Lung (tissue), 12 donors: ENCODE measurements around the gene PSEN1. TPM values are rescaled to one million over a fixed set of nuclear protein-coding genes. Genes with fewer than 3 reads are reported as not detected.

Experiments
- ATAC-seq: fragments of 200-7000 bp; cut with Tn5 transposase; one replicate; pipeline ENCODE4 v1.9.1; 2020; ENCODE audit warnings: moderate number of reproducible peaks; ENCODE audit not compliant: insufficient read depth, low FRiP score
- DNase-seq, 3 donors: peaks; one replicate each; pipeline ENCODE4 v3.0.0-alpha.2; 2013 to 2017
- H3K27ac ChIP-seq, 2 donors: one replicate each; pipeline ENCODE4 v1.5.1; 2013; ENCODE audit warnings: mild to moderate bottlenecking in 2 of 2, moderate library complexity in 2 of 2, control low read depth in 1 of 2, inconsistent platforms in 1 of 2, low read depth in 1 of 2, low read length in 1 of 2
- H3K27me3 ChIP-seq, 3 donors: one replicate each; pipeline ENCODE4 v1.5.1; 2013; ENCODE audit warnings: low read length in 2 of 3; ENCODE audit not compliant: control insufficient read depth in 3 of 3, insufficient read depth in 3 of 3
- H3K36me3 ChIP-seq, 4 donors: one replicate each; pipeline ENCODE4 v1.5.1; 2013; ENCODE audit warnings: low read length in 4 of 4, mild to moderate bottlenecking in 1 of 4, moderate library complexity in 1 of 4; ENCODE audit not compliant: control insufficient read depth in 4 of 4, insufficient read depth in 4 of 4
- H3K4me1 ChIP-seq, 5 donors: one replicate each; pipeline ENCODE4 v1.5.1; 2013; ENCODE audit warnings: low read length in 5 of 5, mild to moderate bottlenecking in 2 of 5, moderate library complexity in 1 of 5; ENCODE audit not compliant: control insufficient read depth in 5 of 5, insufficient read depth in 5 of 5
- H3K4me3 ChIP-seq: one replicate; pipeline ENCODE4 v1.5.1; 2013; ENCODE audit warnings: mild to moderate bottlenecking, control low read depth, moderate library complexity
- H3K9ac ChIP-seq, 2 donors: one replicate each; pipeline ENCODE4 v1.5.1; 2013; ENCODE audit warnings: low read length in 2 of 2, control low read depth in 1 of 2; ENCODE audit not compliant: insufficient read depth in 1 of 2
- H3K9me3 ChIP-seq, 4 donors: one replicate each; pipeline ENCODE4 v1.5.1; 2013; ENCODE audit warnings: low read length in 3 of 4, mild to moderate bottlenecking in 1 of 4, moderate library complexity in 1 of 4; ENCODE audit not compliant: control insufficient read depth in 4 of 4, insufficient read depth in 3 of 4
- WGBS, 2 donors: extraction: QIAGEN DNeasy Blood & Tissue Kit; methylation state at CpG; one replicate each; pipeline ENCODE4 v1.1.7; 2013; 5-methylcytosine and 5-hydroxymethylcytosine counted together
- polyA plus RNA-seq, 2 donors: library from polyadenylated mRNA; stranded (reverse); fragments of 200-250 nt; gene quantifications; one replicate each; pipeline ENCODE4 v1.2.1, GENCODE V29; 2013
- total RNA-seq, 2 donors: library from RNA; depleted of rRNA in 1 of 2; stranded (reverse); fragments of >200 nt in 1 of 2; gene quantifications; one replicate each; pipeline ENCODE4 v1.2.1, GENCODE V29; 2014 to 2021
- TF ChIP-seq, protein P1 (sequence below): IDR thresholded peaks from 2 replicates; pipeline ENCODE4 v1.5.1; 2012; ENCODE audit warnings: mild to moderate bottlenecking; ENCODE audit errors: control extremely low read depth, extremely low read depth
- donor health status: control.
- donor health status: control.
- donor health status: Bipolar disorder and iron deficiency.
- donor health status: healthy.
- donor health status: DM: yes; HTN: yes; CAD: no.

The PSEN1 gene
- total and polyA plus RNA-seq, 4 donors = 33.6 to 64.7 (median 50.6) TPM

DNA sequence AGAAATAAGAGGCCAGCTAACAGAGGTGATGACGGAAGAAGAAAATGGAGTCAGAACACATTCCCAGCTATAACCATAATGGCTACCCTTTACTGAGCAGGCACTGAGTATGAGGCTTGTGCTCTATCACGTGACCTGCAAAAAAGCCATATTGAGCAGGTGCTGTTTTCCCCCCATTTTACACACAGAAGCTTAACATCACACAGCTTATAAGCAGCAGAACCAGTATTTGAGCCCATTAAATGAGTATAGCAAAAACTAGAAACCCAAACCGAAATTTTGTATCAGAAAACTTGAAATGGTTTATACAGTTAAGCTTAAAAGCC lies 129.4 kb downstream of the PSEN1 start:
- Histone ChIP-seq H3K27me3 (no peaks in the 10 kb centered on the region), H3K4me3 (no peak overlapping the region), H3K27ac (no peak overlapping the region), H3K9me3 (no peaks in the 10 kb centered on the region), H3K4me1 (peaks cover 0 to 11% (median 4%) of the 10 kb centered on the region in 5 donors), H3K36me3 (peaks cover 0 to 2% (median 0%) of the 10 kb centered on the region in 4 donors), H3K9ac (no peak overlapping the region)
- 91 to 94% methylated on average over 3 of the region's 3 CpGs for WGBS, 2 donors
- ATAC-seq (no peak), DNase-seq (no peak)
- TF ChIP-seq, protein P1, sequence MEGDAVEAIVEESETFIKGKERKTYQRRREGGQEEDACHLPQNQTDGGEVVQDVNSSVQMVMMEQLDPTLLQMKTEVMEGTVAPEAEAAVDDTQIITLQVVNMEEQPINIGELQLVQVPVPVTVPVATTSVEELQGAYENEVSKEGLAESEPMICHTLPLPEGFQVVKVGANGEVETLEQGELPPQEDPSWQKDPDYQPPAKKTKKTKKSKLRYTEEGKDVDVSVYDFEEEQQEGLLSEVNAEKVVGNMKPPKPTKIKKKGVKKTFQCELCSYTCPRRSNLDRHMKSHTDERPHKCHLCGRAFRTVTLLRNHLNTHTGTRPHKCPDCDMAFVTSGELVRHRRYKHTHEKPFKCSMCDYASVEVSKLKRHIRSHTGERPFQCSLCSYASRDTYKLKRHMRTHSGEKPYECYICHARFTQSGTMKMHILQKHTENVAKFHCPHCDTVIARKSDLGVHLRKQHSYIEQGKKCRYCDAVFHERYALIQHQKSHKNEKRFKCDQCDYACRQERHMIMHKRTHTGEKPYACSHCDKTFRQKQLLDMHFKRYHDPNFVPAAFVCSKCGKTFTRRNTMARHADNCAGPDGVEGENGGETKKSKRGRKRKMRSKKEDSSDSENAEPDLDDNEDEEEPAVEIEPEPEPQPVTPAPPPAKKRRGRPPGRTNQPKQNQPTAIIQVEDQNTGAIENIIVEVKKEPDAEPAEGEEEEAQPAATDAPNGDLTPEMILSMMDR = no peak

DNA sequence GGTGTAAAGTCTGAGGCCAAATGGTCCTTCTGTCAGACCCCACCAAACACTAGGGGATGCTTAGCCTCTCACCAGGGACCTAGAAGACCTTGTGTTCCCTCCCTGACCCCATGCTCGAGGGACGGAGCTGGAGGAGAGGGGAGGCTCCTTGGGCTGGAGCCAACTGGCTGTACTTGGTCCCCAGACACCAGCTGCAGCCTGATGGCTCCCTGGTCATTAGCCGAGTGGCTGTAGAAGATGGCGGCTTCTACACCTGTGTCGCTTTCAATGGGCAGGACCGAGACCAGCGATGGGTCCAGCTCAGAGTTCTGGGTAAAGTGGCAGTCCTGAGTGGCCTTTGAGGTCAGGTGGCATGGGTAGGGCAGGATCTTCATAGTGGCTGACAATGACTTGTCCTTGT lies 130.0 kb downstream of the PSEN1 start:
- Histone ChIP-seq H3K9me3 (no peaks in the 10 kb centered on the region), H3K27me3 (no peaks in the 10 kb centered on the region), H3K36me3 (peaks cover 0 to 2% (median 0%) of the 10 kb centered on the region in 4 donors), H3K27ac (no peak overlapping the region), H3K4me1 (peaks cover 0 to 11% (median 4%) of the 10 kb centered on the region in 5 donors), H3K4me3 (no peak overlapping the region), H3K9ac (no peak overlapping the region)
- no peak for ATAC-seq
- WGBS, 2 donors = 87 to 91% methylated on average over 7 of the region's 7 CpGs
- DNase-seq = no peak
- TF ChIP-seq, protein P1 = no peak

DNA sequence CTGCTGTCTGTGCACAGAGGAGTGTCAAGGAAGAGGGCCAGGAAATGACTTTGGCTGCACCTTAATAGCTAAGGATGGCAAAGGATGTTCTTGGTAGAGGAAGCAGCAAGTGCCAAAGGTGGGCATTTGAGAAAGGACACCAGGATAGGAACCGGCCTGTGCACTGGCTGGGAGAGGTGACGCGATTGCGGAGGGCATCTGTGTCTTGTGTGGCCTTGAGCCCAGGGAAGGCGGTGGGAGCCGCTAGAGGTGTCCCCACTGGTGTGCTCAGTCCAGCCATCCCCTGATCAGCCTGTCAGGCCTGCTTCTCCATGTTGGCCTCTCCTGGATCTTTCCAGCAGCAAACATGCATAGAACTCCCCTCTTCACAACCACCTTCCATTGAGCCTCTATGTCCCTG lies 131.2 kb downstream of the PSEN1 start:
- no peak overlapping the region for H3K9ac ChIP-seq
- WGBS, 2 donors = 97 to 98% methylated on average over 6 of the region's 6 CpGs
- H3K27ac ChIP-seq = no peak overlapping the region
- H3K4me1 ChIP-seq = peaks cover 0 to 11% (median 4%) of the 10 kb centered on the region in 5 donors
- peaks cover 0 to 2% (median 0%) of the 10 kb centered on the region in 4 donors for H3K36me3 ChIP-seq
- no peak overlapping the region for H3K4me3 ChIP-seq
- no peaks in the 10 kb centered on the region for H3K9me3 ChIP-seq
- TF ChIP-seq, protein P1 = no peak
- ATAC-seq (no peak), DNase-seq (no peak)
- no peaks in the 10 kb centered on the region for H3K27me3 ChIP-seq
